ENCODE measurements around the gene POLA2. TPM values are rescaled to one million over a fixed set of nuclear protein-coding genes. Genes with fewer than 3 reads are reported as not detected.

Gene POLA2
- total RNA-seq, 2 donors from 2014 or later: 5.6 to 13.5 TPM

DNA sequence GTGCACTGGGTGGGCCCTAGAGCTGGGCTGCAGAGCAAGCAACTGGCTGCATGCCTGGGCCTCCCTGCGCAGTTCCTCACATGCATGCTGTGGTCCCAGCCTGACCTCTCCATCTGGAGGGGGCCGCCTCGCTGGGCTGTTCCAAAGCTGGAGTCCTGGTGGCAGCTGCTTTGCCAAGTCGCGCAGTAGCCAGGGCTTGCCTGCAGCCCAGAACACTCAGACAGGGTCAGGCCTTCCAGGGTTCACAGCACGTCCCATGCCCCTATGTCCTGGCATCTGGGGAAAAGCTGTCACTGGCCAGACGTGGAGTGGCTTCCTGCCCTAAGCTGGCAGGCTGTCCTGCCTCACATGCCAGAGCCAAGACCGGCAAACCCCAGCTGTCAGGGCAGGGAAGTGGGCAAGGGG is 36.4 kb downstream of the POLA2 start:
- Histone ChIP-seq H3K27ac (peak overlapping the region; percentile 43 to 70), H3K9me3 (no peaks in the 10 kb centered on the region), H3K4me3 (no peak overlapping the region), H3K36me3 (no peaks in the 10 kb centered on the region), H3K27me3 (replicated peaks; ENCODE audit: insufficient read depth) (no peaks in the 10 kb centered on the region), H3K4me1 (ENCODE audit: control insufficient read depth in 1 of 2, low read depth in 2 of 2) (peaks cover 20 to 25% of the 10 kb centered on the region in 2 donors)
- DNase-seq (ENCODE audit: low spot score) (no peak), ATAC-seq (ENCODE audit: insufficient number of reproducible peaks, low FRiP score, low read depth) (peak; percentile 35)
- TF ChIP-seq, protein P1, sequence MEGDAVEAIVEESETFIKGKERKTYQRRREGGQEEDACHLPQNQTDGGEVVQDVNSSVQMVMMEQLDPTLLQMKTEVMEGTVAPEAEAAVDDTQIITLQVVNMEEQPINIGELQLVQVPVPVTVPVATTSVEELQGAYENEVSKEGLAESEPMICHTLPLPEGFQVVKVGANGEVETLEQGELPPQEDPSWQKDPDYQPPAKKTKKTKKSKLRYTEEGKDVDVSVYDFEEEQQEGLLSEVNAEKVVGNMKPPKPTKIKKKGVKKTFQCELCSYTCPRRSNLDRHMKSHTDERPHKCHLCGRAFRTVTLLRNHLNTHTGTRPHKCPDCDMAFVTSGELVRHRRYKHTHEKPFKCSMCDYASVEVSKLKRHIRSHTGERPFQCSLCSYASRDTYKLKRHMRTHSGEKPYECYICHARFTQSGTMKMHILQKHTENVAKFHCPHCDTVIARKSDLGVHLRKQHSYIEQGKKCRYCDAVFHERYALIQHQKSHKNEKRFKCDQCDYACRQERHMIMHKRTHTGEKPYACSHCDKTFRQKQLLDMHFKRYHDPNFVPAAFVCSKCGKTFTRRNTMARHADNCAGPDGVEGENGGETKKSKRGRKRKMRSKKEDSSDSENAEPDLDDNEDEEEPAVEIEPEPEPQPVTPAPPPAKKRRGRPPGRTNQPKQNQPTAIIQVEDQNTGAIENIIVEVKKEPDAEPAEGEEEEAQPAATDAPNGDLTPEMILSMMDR (IDR thresholded peaks at IDR 0.05): no peak

GRCh38 chr11:65298655-65299179 is 37.0 kb downstream of the POLA2 start:
- TF ChIP-seq, protein P1 (IDR thresholded peaks at IDR 0.05): no peak
- DNase-seq (ENCODE audit: low spot score) (no peak), ATAC-seq (ENCODE audit: insufficient number of reproducible peaks, low FRiP score, low read depth) (peak; percentile 54)
- Histone ChIP-seq H3K4me1 (ENCODE audit: control insufficient read depth in 1 of 2, low read depth in 2 of 2) (peaks cover 20 to 25% of the 10 kb centered on the region in 2 donors), H3K27me3 (replicated peaks; ENCODE audit: insufficient read depth) (no peaks in the 10 kb centered on the region), H3K4me3 (no peak overlapping the region), H3K27ac (peak overlapping the region; percentile 43 to 70), H3K36me3 (no peaks in the 10 kb centered on the region), H3K9me3 (no peaks in the 10 kb centered on the region)

DNA sequence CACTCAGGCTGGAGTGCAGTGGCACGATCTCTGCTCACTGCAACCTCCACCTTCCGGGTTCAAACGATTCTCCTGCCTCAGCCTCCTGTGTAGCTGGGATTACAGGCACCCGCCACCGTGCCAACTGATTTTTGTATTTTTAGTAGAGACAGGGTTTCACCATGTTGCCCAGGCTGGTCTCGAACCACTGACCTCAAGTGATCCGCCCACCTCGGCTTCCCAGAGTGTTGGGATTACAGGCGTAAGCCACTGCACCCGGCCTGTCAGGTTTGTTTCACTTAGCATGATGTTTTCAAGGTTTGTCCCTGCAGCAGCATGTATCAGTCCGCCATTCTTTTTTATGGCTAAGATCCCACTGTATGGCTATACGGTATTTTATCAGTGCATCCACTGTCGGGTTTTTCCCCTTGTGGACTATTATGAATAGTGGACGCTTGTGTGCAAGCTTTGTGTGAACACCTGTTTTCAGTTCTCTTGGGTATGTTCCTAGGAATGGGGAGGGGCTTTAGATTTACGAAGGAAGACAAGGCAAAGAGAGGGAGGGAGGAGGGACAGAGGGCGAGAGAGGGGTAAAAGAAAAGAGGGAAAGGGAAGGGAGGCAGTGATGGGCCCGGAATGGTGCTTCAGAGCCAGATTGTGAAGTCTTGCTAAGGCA is 39.0 kb downstream of the POLA2 start:
- TF ChIP-seq, protein P1 (IDR thresholded peaks at IDR 0.05): no peak
- H3K4me1 ChIP-seq (ENCODE audit: control insufficient read depth in 1 of 2, low read depth in 2 of 2): peaks cover 24 to 35% of the 10 kb centered on the region in 2 donors
- DNase-seq (ENCODE audit: low spot score): no peak
- H3K27me3 ChIP-seq (replicated peaks; ENCODE audit: insufficient read depth): no peaks in the 10 kb centered on the region
- no peaks in the 10 kb centered on the region for H3K9me3 ChIP-seq
- H3K36me3 ChIP-seq: no peaks in the 10 kb centered on the region
- no peak overlapping the region for H3K27ac ChIP-seq
- ATAC-seq (ENCODE audit: insufficient number of reproducible peaks, low FRiP score, low read depth): no peak
- H3K4me3 ChIP-seq: no peak overlapping the region

- ATAC-seq (ENCODE audit: insufficient number of reproducible peaks, low FRiP score, low read depth): no peak
- Histone ChIP-seq H3K4me3 (no peak overlapping the region), H3K4me1 (ENCODE audit: control insufficient read depth in 1 of 2, low read depth in 2 of 2) (peaks cover 24 to 43% of the 10 kb centered on the region in 2 donors), H3K36me3 (no peaks in the 10 kb centered on the region), H3K27me3 (replicated peaks; ENCODE audit: insufficient read depth) (no peaks in the 10 kb centered on the region), H3K9me3 (no peaks in the 10 kb centered on the region), H3K27ac (no peak overlapping the region)
- no peak for DNase-seq (ENCODE audit: low spot score)
- TF ChIP-seq, protein P1 (IDR thresholded peaks at IDR 0.05): no peak
Observed at GRCh38 chr11:65301491-65302329, 39.9 kb downstream of the POLA2 start.

- Histone ChIP-seq H3K4me1 (ENCODE audit: control insufficient read depth in 1 of 2, low read depth in 2 of 2) (peaks cover 9 to 27% of the 10 kb centered on the region in 2 donors), H3K36me3 (no peaks in the 10 kb centered on the region), H3K27me3 (replicated peaks; ENCODE audit: insufficient read depth) (no peaks in the 10 kb centered on the region), H3K9me3 (no peaks in the 10 kb centered on the region), H3K4me3 (no peak overlapping the region), H3K27ac (no peak overlapping the region)
- DNase-seq (ENCODE audit: low spot score) (no peak), ATAC-seq (ENCODE audit: insufficient number of reproducible peaks, low FRiP score, low read depth) (no peak)
- TF ChIP-seq, protein P1 (IDR thresholded peaks at IDR 0.05): no peak
Observed at GRCh38 chr11:65303555-65303954, 41.8 kb downstream of the POLA2 start.

All from thoracic aorta (tissue), 2 donors.